HepG2 (cell line): ENCODE results near the gene SLC35B2. TPM values are rescaled to one million over a fixed set of nuclear protein-coding genes. Genes with fewer than 3 reads are reported as not detected.
A peak's percentile ranks its signal among the peaks of the same experiment; 100 is the strongest.

Experiments
- ARNTL ChIP-seq: sonication (generic); formaldehyde crosslinking; IDR thresholded peaks from 2 replicates; pipeline ENCODE4 v1.4.0; 2020; ENCODE audit warnings: mild to moderate bottlenecking, missing genetic modification reagents
- ATAD3A ChIP-seq: sonication (generic); formaldehyde crosslinking; IDR thresholded peaks from 2 replicates; pipeline ENCODE4 v1.4.0; 2020; ENCODE audit warnings: missing genetic modification reagents
- ATF1 ChIP-seq: IDR thresholded peaks from 2 replicates; pipeline ENCODE4 v1.6.1; 2016; ENCODE audit warnings: mild to moderate bottlenecking, control low read depth
- CBX1 ChIP-seq: IDR thresholded peaks from one replicate; pipeline ENCODE4 v1.6.1; 2016; ENCODE audit warnings: antibody characterized with exemption, low read depth
- EED ChIP-seq: sonication (generic); formaldehyde crosslinking; IDR thresholded peaks from 2 replicates; pipeline ENCODE4 v1.5.0; 2020; ENCODE audit warnings: mild to moderate bottlenecking, missing genetic modification reagents
- ZNF121 ChIP-seq: sonication (generic); formaldehyde crosslinking; IDR thresholded peaks from 2 replicates; pipeline ENCODE4 v1.5.0; 2020; ENCODE audit warnings: mild to moderate bottlenecking, missing genetic modification reagents
- ZNF20 ChIP-seq: sonication (generic); formaldehyde crosslinking; IDR thresholded peaks from 2 replicates; pipeline ENCODE4 v1.4.0; 2020; ENCODE audit warnings: mild to moderate bottlenecking, moderate library complexity, missing genetic modification reagents
- ZNF264 ChIP-seq: sonication (generic); formaldehyde crosslinking; IDR thresholded peaks from 2 replicates; pipeline ENCODE4 v1.4.0; 2020; ENCODE audit warnings: missing genetic modification reagents
- ZNF547 ChIP-seq: sonication (generic); formaldehyde crosslinking; IDR thresholded peaks from 2 replicates; pipeline ENCODE4 v1.5.1; 2020; ENCODE audit warnings: mild to moderate bottlenecking, missing genetic modification reagents
- ZNF629 ChIP-seq: sonication (generic); formaldehyde crosslinking; conservative IDR thresholded peaks from 2 replicates; pipeline ENCODE4 v1.5.0; 2020; ENCODE audit warnings: missing genetic modification reagents
- ZNF644 ChIP-seq: IDR thresholded peaks from 2 replicates; pipeline ENCODE4 v1.6.1; 2016; ENCODE audit warnings: low read depth
- ZNF674 ChIP-seq: sonication (generic); formaldehyde crosslinking; IDR thresholded peaks from 2 replicates; pipeline ENCODE4 v1.5.0; 2020; ENCODE audit warnings: low read depth, mild to moderate bottlenecking, missing genetic modification reagents
- polyA plus RNA-seq, 8 experiments: library from polyadenylated mRNA; depleted of rRNA in 3 of 8; stranded (reverse) in 7 of 8; unstranded in 1 of 8; fragments of >200 nt; fragmentation: Illumina TruSeq in 4 of 8; extraction: Trizol in 4 of 8; gene quantifications; 2 replicates each; pipeline versions ENCODE4 v1.2.1 to v1.2.3, GENCODE V29; 2011 to 2016; ENCODE audit warnings: low read depth in 4 of 8, missing spikeins in 1 of 8, mixed read lengths in 1 of 8; ENCODE audit not compliant: insufficient read depth in 1 of 8
- total RNA-seq, 5 experiments: library from RNA; depleted of rRNA; stranded (reverse); fragments of >200 nt; fragmentation: Illumina TruSeq; extraction: Trizol; gene quantifications; 2 replicates each; pipeline ENCODE4 v1.2.3, GENCODE V29; 2016; ENCODE audit warnings: low read depth in 1 of 5
- TF ChIP-seq, protein P1 (sequence below): sonication (generic); formaldehyde crosslinking; IDR thresholded peaks from 2 replicates; pipeline ENCODE4 v1.4.0; 2020; ENCODE audit warnings: missing genetic modification reagents
- TF ChIP-seq, protein P2 (sequence below), 2 experiments: sonication (generic) in 1 of 2; formaldehyde crosslinking in 1 of 2; IDR thresholded peaks; 2 replicates each; pipeline versions ENCODE4 v1.4.0 to v1.6.1; 2016 to 2020; ENCODE audit warnings: borderline replicate concordance in 1 of 2, low read depth in 1 of 2, mild to moderate bottlenecking in 1 of 2, missing genetic modification reagents in 1 of 2
- TF ChIP-seq, protein P3 (sequence below): sonication (generic); formaldehyde crosslinking; IDR thresholded peaks from 2 replicates; pipeline ENCODE4 v1.4.0; 2020; ENCODE audit warnings: missing genetic modification reagents
- TF ChIP-seq, protein P4 (sequence below): sonication (generic); formaldehyde crosslinking; IDR thresholded peaks from 2 replicates; pipeline ENCODE4 v1.5.0; 2020; ENCODE audit warnings: mild to moderate bottlenecking, missing genetic modification reagents, moderate library complexity
- TF ChIP-seq, protein P5 (sequence below): sonication (generic); formaldehyde crosslinking; IDR thresholded peaks from 2 replicates; pipeline ENCODE4 v1.4.0; 2020; ENCODE audit warnings: mild to moderate bottlenecking, low read depth, missing genetic modification reagents
- TF ChIP-seq, protein P6 (sequence below): IDR thresholded peaks from 2 replicates; pipeline ENCODE4 v1.6.1; 2012; ENCODE audit warnings: inconsistent platforms

SLC35B2 gene
- total and polyA plus RNA-seq, 2 of the 13 experiments (the other 11 are each of a cell fraction or from before 2014, with no cell fraction given) = 61.1 to 148 TPM

DNA sequence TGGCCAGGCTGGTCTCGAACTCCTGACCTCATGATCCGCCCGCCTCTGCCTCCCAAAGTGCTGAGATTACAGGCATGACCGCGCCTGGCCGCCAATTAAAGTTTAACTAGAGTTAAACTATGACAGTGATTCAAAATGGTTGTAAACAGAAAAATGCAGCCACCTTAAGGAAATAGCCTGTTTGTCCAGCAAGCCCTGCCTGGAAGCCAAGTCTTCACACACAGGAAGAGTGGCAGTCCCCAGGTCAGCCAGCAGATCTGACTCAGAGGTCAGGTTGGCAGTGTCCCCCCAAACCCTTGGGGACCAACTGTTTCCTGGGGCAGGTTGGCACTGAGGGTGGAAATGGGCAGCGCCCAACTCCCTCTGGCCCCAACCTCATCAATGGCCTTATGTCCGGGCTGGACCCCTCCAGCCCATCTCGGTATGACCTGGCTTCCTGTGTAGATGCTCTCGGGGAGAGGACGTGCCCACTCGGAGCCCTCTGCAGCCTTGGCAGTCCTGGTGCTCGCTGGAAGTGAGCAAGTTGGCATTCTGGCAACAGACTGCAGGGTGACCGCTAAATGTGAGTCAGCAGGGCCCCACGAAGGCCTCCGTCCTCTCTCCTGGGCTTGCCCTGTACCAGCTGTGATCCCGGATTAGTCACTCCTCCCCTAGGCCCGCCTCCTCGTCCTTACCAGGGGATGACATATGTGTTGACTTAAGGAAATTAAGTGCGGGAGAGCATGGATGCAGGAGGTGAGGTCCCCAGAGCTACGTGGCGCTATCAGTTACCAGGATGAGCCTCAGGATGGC, 20.1 kb downstream of the SLC35B2 start (continued):
- TF ChIP-seq, protein P1, sequence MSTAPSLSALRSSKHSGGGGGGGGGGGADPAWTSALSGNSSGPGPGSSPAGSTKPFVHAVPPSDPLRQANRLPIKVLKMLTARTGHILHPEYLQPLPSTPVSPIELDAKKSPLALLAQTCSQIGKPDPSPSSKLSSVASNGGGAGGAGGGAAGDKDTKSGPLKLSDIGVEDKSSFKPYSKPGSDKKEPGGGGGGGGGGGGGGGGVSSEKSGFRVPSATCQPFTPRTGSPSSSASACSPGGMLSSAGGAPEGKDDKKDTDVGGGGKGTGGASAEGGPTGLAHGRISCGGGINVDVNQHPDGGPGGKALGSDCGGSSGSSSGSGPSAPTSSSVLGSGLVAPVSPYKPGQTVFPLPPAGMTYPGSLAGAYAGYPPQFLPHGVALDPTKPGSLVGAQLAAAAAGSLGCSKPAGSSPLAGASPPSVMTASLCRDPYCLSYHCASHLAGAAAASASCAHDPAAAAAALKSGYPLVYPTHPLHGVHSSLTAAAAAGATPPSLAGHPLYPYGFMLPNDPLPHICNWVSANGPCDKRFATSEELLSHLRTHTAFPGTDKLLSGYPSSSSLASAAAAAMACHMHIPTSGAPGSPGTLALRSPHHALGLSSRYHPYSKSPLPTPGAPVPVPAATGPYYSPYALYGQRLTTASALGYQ (CRISPR knock-in tag) = no peak
- no peak; the same call in 1 of the 2 replicates for TF ChIP-seq ZNF629 (CRISPR knock-in tag)
- TF ChIP-seq ATF1 (CRISPR knock-in tag) = no peak
- TF ChIP-seq ZNF121 (CRISPR knock-in tag) = no peak
- TF ChIP-seq ARNTL (CRISPR knock-in tag) = no peak; the same call in 1 of the 2 replicates
- TF ChIP-seq ZNF644 (CRISPR knock-in tag) = 0 out of 2 replicates have a peak, but pooled peaks have one; percentile 16
- TF ChIP-seq ZNF20 (CRISPR knock-in tag) = no peak
- TF ChIP-seq, protein P2, sequence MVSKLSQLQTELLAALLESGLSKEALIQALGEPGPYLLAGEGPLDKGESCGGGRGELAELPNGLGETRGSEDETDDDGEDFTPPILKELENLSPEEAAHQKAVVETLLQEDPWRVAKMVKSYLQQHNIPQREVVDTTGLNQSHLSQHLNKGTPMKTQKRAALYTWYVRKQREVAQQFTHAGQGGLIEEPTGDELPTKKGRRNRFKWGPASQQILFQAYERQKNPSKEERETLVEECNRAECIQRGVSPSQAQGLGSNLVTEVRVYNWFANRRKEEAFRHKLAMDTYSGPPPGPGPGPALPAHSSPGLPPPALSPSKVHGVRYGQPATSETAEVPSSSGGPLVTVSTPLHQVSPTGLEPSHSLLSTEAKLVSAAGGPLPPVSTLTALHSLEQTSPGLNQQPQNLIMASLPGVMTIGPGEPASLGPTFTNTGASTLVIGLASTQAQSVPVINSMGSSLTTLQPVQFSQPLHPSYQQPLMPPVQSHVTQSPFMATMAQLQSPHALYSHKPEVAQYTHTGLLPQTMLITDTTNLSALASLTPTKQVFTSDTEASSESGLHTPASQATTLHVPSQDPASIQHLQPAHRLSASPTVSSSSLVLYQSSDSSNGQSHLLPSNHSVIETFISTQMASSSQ (IDR thresholded peaks at IDR 0.05; ENCODE audit: low read depth) = no peak
- TF ChIP-seq, protein P2 (CRISPR knock-in tag; IDR thresholded peaks at IDR 0.05; ENCODE audit: borderline replicate concordance) = no peak; the same call in 1 of the 2 replicates
- TF ChIP-seq, protein P3, sequence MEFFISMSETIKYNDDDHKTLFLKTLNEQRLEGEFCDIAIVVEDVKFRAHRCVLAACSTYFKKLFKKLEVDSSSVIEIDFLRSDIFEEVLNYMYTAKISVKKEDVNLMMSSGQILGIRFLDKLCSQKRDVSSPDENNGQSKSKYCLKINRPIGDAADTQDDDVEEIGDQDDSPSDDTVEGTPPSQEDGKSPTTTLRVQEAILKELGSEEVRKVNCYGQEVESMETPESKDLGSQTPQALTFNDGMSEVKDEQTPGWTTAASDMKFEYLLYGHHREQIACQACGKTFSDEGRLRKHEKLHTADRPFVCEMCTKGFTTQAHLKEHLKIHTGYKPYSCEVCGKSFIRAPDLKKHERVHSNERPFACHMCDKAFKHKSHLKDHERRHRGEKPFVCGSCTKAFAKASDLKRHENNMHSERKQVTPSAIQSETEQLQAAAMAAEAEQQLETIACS (CRISPR knock-in tag) = no peak
- TF ChIP-seq, protein P4, sequence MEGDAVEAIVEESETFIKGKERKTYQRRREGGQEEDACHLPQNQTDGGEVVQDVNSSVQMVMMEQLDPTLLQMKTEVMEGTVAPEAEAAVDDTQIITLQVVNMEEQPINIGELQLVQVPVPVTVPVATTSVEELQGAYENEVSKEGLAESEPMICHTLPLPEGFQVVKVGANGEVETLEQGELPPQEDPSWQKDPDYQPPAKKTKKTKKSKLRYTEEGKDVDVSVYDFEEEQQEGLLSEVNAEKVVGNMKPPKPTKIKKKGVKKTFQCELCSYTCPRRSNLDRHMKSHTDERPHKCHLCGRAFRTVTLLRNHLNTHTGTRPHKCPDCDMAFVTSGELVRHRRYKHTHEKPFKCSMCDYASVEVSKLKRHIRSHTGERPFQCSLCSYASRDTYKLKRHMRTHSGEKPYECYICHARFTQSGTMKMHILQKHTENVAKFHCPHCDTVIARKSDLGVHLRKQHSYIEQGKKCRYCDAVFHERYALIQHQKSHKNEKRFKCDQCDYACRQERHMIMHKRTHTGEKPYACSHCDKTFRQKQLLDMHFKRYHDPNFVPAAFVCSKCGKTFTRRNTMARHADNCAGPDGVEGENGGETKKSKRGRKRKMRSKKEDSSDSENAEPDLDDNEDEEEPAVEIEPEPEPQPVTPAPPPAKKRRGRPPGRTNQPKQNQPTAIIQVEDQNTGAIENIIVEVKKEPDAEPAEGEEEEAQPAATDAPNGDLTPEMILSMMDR (CRISPR knock-in tag) = no peak
- no peak for TF ChIP-seq CBX1
- TF ChIP-seq EED (CRISPR knock-in tag) = 0 out of 2 replicates have a peak, but pooled peaks have one; percentile 17
- 0 out of 2 replicates have a peak, but pooled peaks have one; percentile 13 for TF ChIP-seq ZNF264 (CRISPR knock-in tag)
- TF ChIP-seq ZNF547 (CRISPR knock-in tag) = no peak
- 0 out of 2 replicates have a peak, but pooled peaks have one; percentile 29 for TF ChIP-seq ZNF674
- no peak for TF ChIP-seq ATAD3A (CRISPR knock-in tag)
- TF ChIP-seq, protein P5, sequence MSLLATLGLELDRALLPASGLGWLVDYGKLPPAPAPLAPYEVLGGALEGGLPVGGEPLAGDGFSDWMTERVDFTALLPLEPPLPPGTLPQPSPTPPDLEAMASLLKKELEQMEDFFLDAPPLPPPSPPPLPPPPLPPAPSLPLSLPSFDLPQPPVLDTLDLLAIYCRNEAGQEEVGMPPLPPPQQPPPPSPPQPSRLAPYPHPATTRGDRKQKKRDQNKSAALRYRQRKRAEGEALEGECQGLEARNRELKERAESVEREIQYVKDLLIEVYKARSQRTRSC = 0 out of 2 replicates have a peak, but pooled peaks have one; percentile 8
- TF ChIP-seq, protein P6, sequence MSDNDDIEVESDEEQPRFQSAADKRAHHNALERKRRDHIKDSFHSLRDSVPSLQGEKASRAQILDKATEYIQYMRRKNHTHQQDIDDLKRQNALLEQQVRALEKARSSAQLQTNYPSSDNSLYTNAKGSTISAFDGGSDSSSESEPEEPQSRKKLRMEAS = peak; percentile 77
